HEK293 (cell line): Measurements from ENCODE around the gene MOGAT2.
A peak's percentile ranks its signal among the peaks of the same experiment; 100 is the strongest.

Experiments
- KLF8 ChIP-seq: fragments of 450-650 bp; formaldehyde crosslinking; IDR thresholded peaks from 2 replicates; pipeline ENCODE4 v1.5.1; 2016; ENCODE audit warnings: missing biosample characterization, missing genetic modification characterization
- MYNN ChIP-seq: fragments of 450-650 bp; formaldehyde crosslinking; IDR thresholded peaks from 2 replicates; pipeline ENCODE4 v1.5.1; 2016; ENCODE audit warnings: missing biosample characterization, missing genetic modification characterization, borderline replicate concordance
- MZF1 ChIP-seq: fragments of 450-650 bp; formaldehyde crosslinking; IDR thresholded peaks from 2 replicates; pipeline ENCODE4 v1.5.1; 2017; ENCODE audit warnings: missing biosample characterization, missing genetic modification characterization, borderline replicate concordance
- OVOL3 ChIP-seq: fragments of 450-650 bp; formaldehyde crosslinking; IDR thresholded peaks from 2 replicates; pipeline ENCODE4 v1.5.1; 2016; ENCODE audit warnings: missing biosample characterization, missing genetic modification characterization
- SCRT1 ChIP-seq: fragments of 450-650 bp; formaldehyde crosslinking; IDR thresholded peaks from 2 replicates; pipeline ENCODE4 v1.5.1; 2016; ENCODE audit warnings: missing biosample characterization, missing genetic modification characterization, borderline replicate concordance
- SP2 ChIP-seq: fragments of 450-650 bp; formaldehyde crosslinking; IDR thresholded peaks from 2 replicates; pipeline ENCODE4 v1.5.1; 2016; ENCODE audit warnings: missing biosample characterization, missing genetic modification characterization
- ZBTB17 ChIP-seq: fragments of 450-650 bp; formaldehyde crosslinking; IDR thresholded peaks from 2 replicates; pipeline ENCODE4 v1.5.1; 2016; ENCODE audit warnings: missing biosample characterization, missing genetic modification characterization
- ZBTB20 ChIP-seq: fragments of 450-650 bp; formaldehyde crosslinking; IDR thresholded peaks from 2 replicates; pipeline ENCODE4 v1.5.1; 2016; ENCODE audit warnings: missing biosample characterization, missing genetic modification characterization
- ZFHX2 ChIP-seq: fragments of 450-650 bp; formaldehyde crosslinking; conservative IDR thresholded peaks from 2 replicates; pipeline ENCODE4 v1.5.1; 2016; ENCODE audit warnings: missing biosample characterization, missing genetic modification characterization
- ZNF121 ChIP-seq: fragments of 450-650 bp; formaldehyde crosslinking; IDR thresholded peaks from 2 replicates; pipeline ENCODE4 v1.5.1; 2016; ENCODE audit warnings: missing biosample characterization, missing genetic modification characterization
- ZNF138 ChIP-seq: fragments of 450-650 bp; formaldehyde crosslinking; IDR thresholded peaks from 2 replicates; pipeline ENCODE4 v1.5.1; 2016; ENCODE audit warnings: missing biosample characterization, missing genetic modification characterization, borderline replicate concordance
- ZNF146 ChIP-seq: fragments of 450-650 bp; formaldehyde crosslinking; IDR thresholded peaks from 2 replicates; pipeline ENCODE4 v1.5.1; 2016; ENCODE audit warnings: missing biosample characterization, missing genetic modification characterization
- ZNF157 ChIP-seq: fragments of 450-650 bp; formaldehyde crosslinking; IDR thresholded peaks from 2 replicates; pipeline ENCODE4 v1.5.1; 2016; ENCODE audit warnings: missing biosample characterization, missing genetic modification characterization
- ZNF174 ChIP-seq: fragments of 450-650 bp; formaldehyde crosslinking; IDR thresholded peaks from 2 replicates; pipeline ENCODE4 v1.5.0; 2017; ENCODE audit warnings: missing biosample characterization, mild to moderate bottlenecking, missing genetic modification characterization
- ZNF211 ChIP-seq: fragments of 450-650 bp; formaldehyde crosslinking; IDR thresholded peaks from 2 replicates; pipeline ENCODE4 v1.5.1; 2016; ENCODE audit warnings: low read depth, missing biosample characterization, missing genetic modification characterization
- ZNF221 ChIP-seq: fragments of 450-650 bp; formaldehyde crosslinking; IDR thresholded peaks from 2 replicates; pipeline ENCODE4 v1.5.1; 2017; ENCODE audit warnings: missing biosample characterization, missing genetic modification characterization, borderline replicate concordance
- ZNF274 ChIP-seq, 2 experiments: fragments of 200-500 bp in 1 of 2; fragments of 450-650 bp in 1 of 2; sonication (Bioruptor generic) in 1 of 2; formaldehyde crosslinking in 1 of 2; IDR thresholded peaks; 2 replicates each; pipeline versions ENCODE4 v1.5.1 to v1.6.1; 2014 to 2016; ENCODE audit warnings: borderline replicate concordance in 1 of 2, inconsistent platforms in 1 of 2, low read length in 1 of 2, missing biosample characterization in 1 of 2, missing genetic modification characterization in 1 of 2
- ZNF324 ChIP-seq: fragments of 450-650 bp; formaldehyde crosslinking; IDR thresholded peaks from 2 replicates; pipeline ENCODE4 v1.5.1; 2016; ENCODE audit warnings: missing biosample characterization, missing genetic modification characterization
- ZNF510 ChIP-seq: fragments of 450-650 bp; formaldehyde crosslinking; IDR thresholded peaks from 2 replicates; pipeline ENCODE4 v1.5.1; 2018; ENCODE audit warnings: mild to moderate bottlenecking, missing genetic modification characterization, missing biosample characterization; ENCODE audit not compliant: insufficient replicate concordance
- ZNF561 ChIP-seq: fragments of 450-650 bp; IDR thresholded peaks from 2 replicates; pipeline ENCODE4 v1.5.1; 2018; ENCODE audit warnings: missing biosample characterization, missing genetic modification characterization, borderline replicate concordance
- ZNF610 ChIP-seq: fragments of 450-650 bp; formaldehyde crosslinking; IDR thresholded peaks from 2 replicates; pipeline ENCODE4 v1.5.1; 2016; ENCODE audit warnings: missing biosample characterization, missing genetic modification characterization, borderline replicate concordance
- ZNF623 ChIP-seq: fragments of 450-650 bp; formaldehyde crosslinking; IDR thresholded peaks from 2 replicates; pipeline ENCODE4 v1.5.1; 2016; ENCODE audit warnings: missing biosample characterization, missing genetic modification characterization
- ZNF626 ChIP-seq: fragments of 450-650 bp; sonication (Bioruptor Pico); formaldehyde crosslinking; IDR thresholded peaks from 2 replicates; pipeline ENCODE4 v1.5.1; 2018; ENCODE audit warnings: missing biosample characterization, missing genetic modification characterization, inconsistent platforms
- ZNF777 ChIP-seq: fragments of 450-650 bp; formaldehyde crosslinking; IDR thresholded peaks from 2 replicates; pipeline ENCODE4 v1.5.1; 2017; ENCODE audit warnings: missing biosample characterization, missing genetic modification characterization, borderline replicate concordance
- ZNF785 ChIP-seq: fragments of 450-650 bp; formaldehyde crosslinking; IDR thresholded peaks from 2 replicates; pipeline ENCODE4 v1.5.1; 2016; ENCODE audit warnings: missing biosample characterization, missing genetic modification characterization
- ZNF843 ChIP-seq: fragments of 450-650 bp; formaldehyde crosslinking; IDR thresholded peaks from 2 replicates; pipeline ENCODE4 v1.5.1; 2016; ENCODE audit warnings: missing biosample characterization, missing genetic modification characterization
- ZXDB ChIP-seq: fragments of 450-650 bp; formaldehyde crosslinking; IDR thresholded peaks from 2 replicates; pipeline ENCODE4 v1.5.1; 2016; ENCODE audit warnings: missing biosample characterization, missing genetic modification characterization
- TF ChIP-seq, protein P1 (sequence below): fragments of 450-650 bp; formaldehyde crosslinking; IDR thresholded peaks from 2 replicates; pipeline ENCODE4 v1.5.1; 2016; ENCODE audit warnings: missing biosample characterization, missing genetic modification characterization
- TF ChIP-seq, protein P2 (sequence below): fragments of 450-650 bp; formaldehyde crosslinking; conservative IDR thresholded peaks from 2 replicates; pipeline ENCODE4 v1.5.1; 2016; ENCODE audit warnings: low read depth, missing biosample characterization, missing genetic modification characterization
- TF ChIP-seq, protein P3 (sequence below): fragments of 450-650 bp; formaldehyde crosslinking; IDR thresholded peaks from 2 replicates; pipeline ENCODE4 v1.5.1; 2017; ENCODE audit warnings: missing biosample characterization, missing genetic modification characterization

The MOGAT2 gene

DNA sequence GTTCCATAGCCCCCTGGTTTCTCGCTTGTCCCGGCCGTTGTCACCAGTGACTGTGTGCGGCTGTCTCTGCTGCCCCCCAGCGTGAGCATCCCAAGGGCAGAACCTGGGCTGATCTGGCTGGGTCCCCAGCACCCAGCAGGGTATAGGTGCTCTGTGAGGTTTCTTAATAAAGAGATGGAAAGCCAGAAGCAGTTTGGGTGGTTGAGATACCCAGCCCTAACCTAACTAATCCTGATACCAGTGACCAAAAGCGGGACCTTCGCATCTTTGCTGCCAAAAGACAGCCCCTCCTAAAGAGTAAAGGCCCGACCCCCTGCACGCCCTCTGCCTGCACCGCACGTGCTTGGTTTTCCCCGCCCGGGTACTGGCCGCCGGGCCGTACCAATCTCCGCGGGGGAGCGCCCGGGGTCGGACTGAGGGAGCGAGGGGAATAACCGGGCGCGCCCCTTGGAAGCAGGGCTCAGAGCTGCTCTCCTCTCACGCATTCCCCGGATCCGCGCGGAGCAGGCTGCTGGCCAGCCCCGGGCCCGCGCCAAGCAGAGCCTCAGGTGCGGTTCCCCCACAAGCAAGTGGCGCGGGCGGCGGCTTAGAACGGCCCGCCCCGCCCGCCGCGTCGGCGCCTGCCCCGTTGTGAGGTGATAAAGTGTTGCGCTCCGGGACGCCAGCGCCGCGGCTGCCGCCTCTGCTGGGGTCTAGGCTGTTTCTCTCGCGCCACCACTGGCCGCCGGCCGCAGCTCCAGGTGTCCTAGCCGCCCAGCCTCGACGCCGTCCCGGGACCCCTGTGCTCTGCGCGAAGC, 50.7 kb downstream of the MOGAT2 start, which contains the start of gene DGAT2 (continued):
- TF ChIP-seq ZNF843 (tag by site-specific recombination) (peak; percentile 61; the same call in 1 of the 2 replicates), ZNF274 (IDR thresholded peaks at IDR 0.05; ENCODE audit: low read length) (no peak), ZNF274 (tag by site-specific recombination; IDR thresholded peaks at IDR 0.05; ENCODE audit: borderline replicate concordance) (no peak), ZXDB (tag by site-specific recombination) (peak; percentile 76), ZNF121 (tag by site-specific recombination) (no peak), ZBTB20 (peak; percentile 72; the same call in 1 of the 2 replicates), ZNF138 (tag by site-specific recombination) (no peak), ZNF777 (tag by site-specific recombination) (no peak), ZNF146 (tag by site-specific recombination) (0 out of 2 replicates have a peak, but pooled peaks have one; percentile 11), ZNF211 (tag by site-specific recombination) (no peak), ZBTB17 (tag by site-specific recombination) (peak; percentile 25; the same call in 1 of the 2 replicates), ZNF510 (tag by site-specific recombination) (no peak), ZNF785 (tag by site-specific recombination) (no peak), ZNF610 (tag by site-specific recombination) (peak; percentile 68), ZNF324 (tag by site-specific recombination) (0 out of 2 replicates have a peak, but pooled peaks have one; percentile 69), ZNF157 (tag by site-specific recombination) (no peak), OVOL3 (tag by site-specific recombination) (no peak), ZNF174 (tag by site-specific recombination) (no peak), MZF1 (tag by site-specific recombination) (no peak), KLF8 (tag by site-specific recombination) (peak; percentile 76; the same call in 1 of the 2 replicates), ZNF221 (tag by site-specific recombination) (no peak), ZNF561 (tag by site-specific recombination) (no peak; the same call in 1 of the 2 replicates), SCRT1 (tag by site-specific recombination) (no peak), ZFHX2 (tag by site-specific recombination) (peak; percentile 52; the same call in 1 of the 2 replicates), SP2 (tag by site-specific recombination) (peak; percentile 58), MYNN (tag by site-specific recombination) (no peak), ZNF626 (tag by site-specific recombination) (no peak), ZNF623 (tag by site-specific recombination) (no peak)
- TF ChIP-seq, protein P1, sequence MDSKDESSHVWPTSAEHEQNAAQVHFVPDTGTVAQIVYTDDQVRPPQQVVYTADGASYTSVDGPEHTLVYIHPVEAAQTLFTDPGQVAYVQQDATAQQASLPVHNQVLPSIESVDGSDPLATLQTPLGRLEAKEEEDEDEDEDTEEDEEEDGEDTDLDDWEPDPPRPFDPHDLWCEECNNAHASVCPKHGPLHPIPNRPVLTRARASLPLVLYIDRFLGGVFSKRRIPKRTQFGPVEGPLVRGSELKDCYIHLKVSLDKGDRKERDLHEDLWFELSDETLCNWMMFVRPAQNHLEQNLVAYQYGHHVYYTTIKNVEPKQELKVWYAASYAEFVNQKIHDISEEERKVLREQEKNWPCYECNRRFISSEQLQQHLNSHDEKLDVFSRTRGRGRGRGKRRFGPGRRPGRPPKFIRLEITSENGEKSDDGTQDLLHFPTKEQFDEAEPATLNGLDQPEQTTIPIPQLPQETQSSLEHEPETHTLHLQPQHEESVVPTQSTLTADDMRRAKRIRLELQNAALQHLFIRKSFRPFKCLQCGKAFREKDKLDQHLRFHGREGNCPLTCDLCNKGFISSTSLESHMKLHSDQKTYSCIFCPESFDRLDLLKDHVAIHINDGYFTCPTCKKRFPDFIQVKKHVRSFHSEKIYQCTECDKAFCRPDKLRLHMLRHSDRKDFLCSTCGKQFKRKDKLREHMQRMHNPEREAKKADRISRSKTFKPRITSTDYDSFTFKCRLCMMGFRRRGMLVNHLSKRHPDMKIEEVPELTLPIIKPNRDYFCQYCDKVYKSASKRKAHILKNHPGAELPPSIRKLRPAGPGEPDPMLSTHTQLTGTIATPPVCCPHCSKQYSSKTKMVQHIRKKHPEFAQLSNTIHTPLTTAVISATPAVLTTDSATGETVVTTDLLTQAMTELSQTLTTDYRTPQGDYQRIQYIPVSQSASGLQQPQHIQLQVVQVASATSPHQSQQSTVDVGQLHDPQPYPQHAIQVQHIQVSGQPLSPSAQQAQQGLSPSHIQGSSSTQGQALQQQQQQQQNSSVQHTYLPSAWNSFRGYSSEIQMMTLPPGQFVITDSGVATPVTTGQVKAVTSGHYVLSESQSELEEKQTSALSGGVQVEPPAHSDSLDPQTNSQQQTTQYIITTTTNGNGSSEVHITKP (tag by site-specific recombination): peak; percentile 100
- TF ChIP-seq, protein P2, sequence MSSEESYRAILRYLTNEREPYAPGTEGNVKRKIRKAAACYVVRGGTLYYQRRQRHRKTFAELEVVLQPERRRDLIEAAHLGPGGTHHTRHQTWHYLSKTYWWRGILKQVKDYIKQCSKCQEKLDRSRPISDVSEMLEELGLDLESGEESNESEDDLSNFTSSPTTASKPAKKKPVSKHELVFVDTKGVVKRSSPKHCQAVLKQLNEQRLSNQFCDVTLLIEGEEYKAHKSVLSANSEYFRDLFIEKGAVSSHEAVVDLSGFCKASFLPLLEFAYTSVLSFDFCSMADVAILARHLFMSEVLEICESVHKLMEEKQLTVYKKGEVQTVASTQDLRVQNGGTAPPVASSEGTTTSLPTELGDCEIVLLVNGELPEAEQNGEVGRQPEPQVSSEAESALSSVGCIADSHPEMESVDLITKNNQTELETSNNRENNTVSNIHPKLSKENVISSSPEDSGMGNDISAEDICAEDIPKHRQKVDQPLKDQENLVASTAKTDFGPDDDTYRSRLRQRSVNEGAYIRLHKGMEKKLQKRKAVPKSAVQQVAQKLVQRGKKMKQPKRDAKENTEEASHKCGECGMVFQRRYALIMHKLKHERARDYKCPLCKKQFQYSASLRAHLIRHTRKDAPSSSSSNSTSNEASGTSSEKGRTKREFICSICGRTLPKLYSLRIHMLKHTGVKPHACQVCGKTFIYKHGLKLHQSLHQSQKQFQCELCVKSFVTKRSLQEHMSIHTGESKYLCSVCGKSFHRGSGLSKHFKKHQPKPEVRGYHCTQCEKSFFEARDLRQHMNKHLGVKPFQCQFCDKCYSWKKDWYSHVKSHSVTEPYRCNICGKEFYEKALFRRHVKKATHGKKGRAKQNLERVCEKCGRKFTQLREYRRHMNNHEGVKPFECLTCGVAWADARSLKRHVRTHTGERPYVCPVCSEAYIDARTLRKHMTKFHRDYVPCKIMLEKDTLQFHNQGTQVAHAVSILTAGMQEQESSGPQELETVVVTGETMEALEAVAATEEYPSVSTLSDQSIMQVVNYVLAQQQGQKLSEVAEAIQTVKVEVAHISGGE (tag by site-specific recombination): no peak
- TF ChIP-seq, protein P3, sequence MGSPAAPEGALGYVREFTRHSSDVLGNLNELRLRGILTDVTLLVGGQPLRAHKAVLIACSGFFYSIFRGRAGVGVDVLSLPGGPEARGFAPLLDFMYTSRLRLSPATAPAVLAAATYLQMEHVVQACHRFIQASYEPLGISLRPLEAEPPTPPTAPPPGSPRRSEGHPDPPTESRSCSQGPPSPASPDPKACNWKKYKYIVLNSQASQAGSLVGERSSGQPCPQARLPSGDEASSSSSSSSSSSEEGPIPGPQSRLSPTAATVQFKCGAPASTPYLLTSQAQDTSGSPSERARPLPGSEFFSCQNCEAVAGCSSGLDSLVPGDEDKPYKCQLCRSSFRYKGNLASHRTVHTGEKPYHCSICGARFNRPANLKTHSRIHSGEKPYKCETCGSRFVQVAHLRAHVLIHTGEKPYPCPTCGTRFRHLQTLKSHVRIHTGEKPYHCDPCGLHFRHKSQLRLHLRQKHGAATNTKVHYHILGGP (tag by site-specific recombination): no peak
